BJ (cell line): ENCODE results near the gene SRGAP1. TPM values are rescaled to one million over a fixed set of nuclear protein-coding genes. Genes with fewer than 3 reads are reported as not detected.
"Not testable (repeated sequence)": the region's sequence is repeated elsewhere in the genome, so short reads cannot be mapped to it uniquely, and the experiment has no call there.

Experiments
- CTCF ChIA-PET: fragments of 350-600 bp; formaldehyde crosslinking; extraction: SDS; loops from one replicate; lab custom pipeline; 2021; ENCODE audit warnings: antibody characterized with exemption, inconsistent platforms; lab: Yijun Ruan, JAX
- POLR2A ChIA-PET: fragments of 300-600 bp; sonication (Branson Sonifier 250); formaldehyde crosslinking; extraction: SDS; loops from one replicate; lab custom pipeline; 2021; ENCODE audit warnings: antibody characterized with exemption; lab: Charles Lee
- DNase-seq: peaks from one replicate; pipeline ENCODE4 v3.0.0-alpha.2; 2011; ENCODE audit warnings: low read depth
- H3K27me3 ChIP-seq: 2 replicates; pipeline ENCODE4 v1.6.0; 2011; ENCODE audit warnings: low read length; ENCODE audit not compliant: control insufficient read depth, insufficient read depth
- H3K36me3 ChIP-seq: 2 replicates; pipeline ENCODE4 v1.5.1; 2011; ENCODE audit warnings: low read length; ENCODE audit not compliant: control insufficient read depth, insufficient read depth
- H3K4me3 ChIP-seq: 2 replicates; pipeline ENCODE4 v1.5.1; 2011; ENCODE audit warnings: low read depth, mild to moderate bottlenecking, control low read depth, low read length
- CTCF ChIP-seq: IDR thresholded peaks from 2 replicates; pipeline ENCODE4 v1.5.1; 2011; ENCODE audit warnings: low read depth, mild to moderate bottlenecking, control low read depth, inconsistent platforms, low read length, moderate library complexity; ENCODE audit not compliant: insufficient read depth
- polyA plus RNA-seq: library from polyadenylated mRNA; depleted of rRNA; stranded (reverse); fragments of >200 nt; gene quantifications from 2 replicates; pipeline ENCODE4 v1.2.3, GENCODE V29; 2011

The SRGAP1 gene
- polyA plus RNA-seq, 1 experiment = 15.7 TPM

- Histone ChIP-seq H3K27me3 (no peaks in the 10 kb centered on the region), H3K4me3 (no peak overlapping the region), H3K36me3 (0 out of 2 replicates have a peak, but pooled peaks cover 1% of the 10 kb centered on the region)
- ChIA-PET CTCF (interaction anchor here (0.9 to 1.3 kb wide), 2 partner anchors 12 to 22 kb away, joined by 3 read pairs; no protein-coding TSS in a partner anchor), POLR2A (interaction anchor here (0.6 kb wide), 1 partner anchor 188 kb away, joined by 3 read pairs; no protein-coding TSS in a partner anchor)
- no peak for TF ChIP-seq CTCF
- DNase-seq = no peak
Measured at GRCh38 chr12:64028541-64028940, 184.0 kb downstream of the SRGAP1 start.

GRCh38 chr12:64029013-64029857 lies 184.7 kb downstream of the SRGAP1 start:
- ChIA-PET POLR2A (interaction anchor here (0.6 kb wide), 1 partner anchor 188 kb away, joined by 3 read pairs; no protein-coding TSS in a partner anchor), CTCF (interaction anchor here (0.9 to 1.3 kb wide), 2 partner anchors 13 to 23 kb away, joined by 3 read pairs; no protein-coding TSS in a partner anchor)
- H3K36me3 ChIP-seq = 0 out of 2 replicates have a peak, but pooled peaks cover 1% of the 10 kb centered on the region
- DNase-seq = peak; percentile 74
- TF ChIP-seq CTCF = no peak
- H3K27me3 ChIP-seq = no peaks in the 10 kb centered on the region
- H3K4me3 ChIP-seq = no peak overlapping the region

GRCh38 chr12:64030155-64030554 lies 185.7 kb downstream of the SRGAP1 start:
- no peak for DNase-seq
- CTCF ChIA-PET = no interaction called here
- no peaks in the 10 kb centered on the region for H3K27me3 ChIP-seq
- H3K36me3 ChIP-seq = 0 out of 2 replicates have a peak, but pooled peaks cover 1% of the 10 kb centered on the region
- POLR2A ChIA-PET = no interaction called here
- no peak overlapping the region for H3K4me3 ChIP-seq
- no peak for TF ChIP-seq CTCF

- H3K4me3 ChIP-seq, POLR2A ChIA-PET, H3K27me3 ChIP-seq, CTCF ChIA-PET, DNase-seq, H3K36me3 ChIP-seq: not testable (repeated sequence)
Measured at GRCh38 chr12:64034056-64034455, 189.6 kb downstream of the SRGAP1 start.

GRCh38 chr12:64034901-64035576 lies 190.5 kb downstream of the SRGAP1 start:
- Histone ChIP-seq H3K4me3 (no peak overlapping the region), H3K36me3 (0 out of 2 replicates have a peak, but pooled peaks cover 1% of the 10 kb centered on the region), H3K27me3 (no peaks in the 10 kb centered on the region)
- POLR2A ChIA-PET = no interaction called here
- CTCF ChIA-PET = interaction anchor here (1.2 kb wide), 1 partner anchor 190 kb away, joined by 3 read pairs; the partner anchor contains the start of gene SRGAP1
- DNase-seq = no peak
- no peak for TF ChIP-seq CTCF
